Measurements from ENCODE around the gene MRPS6. TPM values are rescaled to one million over a fixed set of nuclear protein-coding genes. Genes with fewer than 3 reads are reported as not detected.

The MRPS6 gene
- total and polyA plus RNA-seq, 2 experiments from 2014 or later: 54.9 to 201 TPM

DNA sequence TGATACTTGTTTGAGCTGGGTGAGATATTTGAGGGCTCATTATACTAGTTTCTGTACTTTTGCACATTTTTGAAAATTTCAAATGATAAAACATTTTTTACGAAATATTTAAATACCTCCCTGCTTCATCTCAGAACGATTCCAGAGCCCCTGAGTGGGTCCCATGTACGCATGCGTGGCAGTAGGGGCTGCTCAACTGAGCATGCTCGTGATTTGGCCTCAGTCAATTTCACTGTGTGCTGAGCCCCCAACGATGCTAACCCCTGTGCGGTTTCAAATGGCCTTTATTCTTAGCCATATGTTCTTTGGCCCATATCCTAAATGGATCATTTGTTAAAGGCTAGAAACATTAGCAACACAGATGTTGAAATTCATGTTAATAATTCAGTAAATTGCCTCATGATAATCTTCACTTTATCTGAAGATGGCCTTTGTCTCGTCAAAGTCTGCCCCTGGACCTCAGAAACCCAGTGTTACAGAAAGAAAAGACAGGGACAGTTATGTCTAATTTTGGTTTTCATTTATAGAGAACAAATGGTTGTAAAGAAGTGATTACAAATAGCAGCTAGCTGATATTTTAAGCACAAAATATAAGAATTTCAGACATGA is 108.2 kb downstream of the MRPS6 start:
- peaks cover 5% of the 10 kb centered on the region for H3K4me1 ChIP-seq (ENCODE audit: insufficient read depth)
- H3K9me3 ChIP-seq (ENCODE audit: low read depth): no peaks in the 10 kb centered on the region
- TF ChIP-seq, protein P1, sequence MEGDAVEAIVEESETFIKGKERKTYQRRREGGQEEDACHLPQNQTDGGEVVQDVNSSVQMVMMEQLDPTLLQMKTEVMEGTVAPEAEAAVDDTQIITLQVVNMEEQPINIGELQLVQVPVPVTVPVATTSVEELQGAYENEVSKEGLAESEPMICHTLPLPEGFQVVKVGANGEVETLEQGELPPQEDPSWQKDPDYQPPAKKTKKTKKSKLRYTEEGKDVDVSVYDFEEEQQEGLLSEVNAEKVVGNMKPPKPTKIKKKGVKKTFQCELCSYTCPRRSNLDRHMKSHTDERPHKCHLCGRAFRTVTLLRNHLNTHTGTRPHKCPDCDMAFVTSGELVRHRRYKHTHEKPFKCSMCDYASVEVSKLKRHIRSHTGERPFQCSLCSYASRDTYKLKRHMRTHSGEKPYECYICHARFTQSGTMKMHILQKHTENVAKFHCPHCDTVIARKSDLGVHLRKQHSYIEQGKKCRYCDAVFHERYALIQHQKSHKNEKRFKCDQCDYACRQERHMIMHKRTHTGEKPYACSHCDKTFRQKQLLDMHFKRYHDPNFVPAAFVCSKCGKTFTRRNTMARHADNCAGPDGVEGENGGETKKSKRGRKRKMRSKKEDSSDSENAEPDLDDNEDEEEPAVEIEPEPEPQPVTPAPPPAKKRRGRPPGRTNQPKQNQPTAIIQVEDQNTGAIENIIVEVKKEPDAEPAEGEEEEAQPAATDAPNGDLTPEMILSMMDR (IDR thresholded peaks at IDR 0.05; ENCODE audit: poor library complexity): no peak
- no peaks in the 10 kb centered on the region for H3K79me2 ChIP-seq
- no peaks in the 10 kb centered on the region for H3K9me2 ChIP-seq (replicated peaks; ENCODE audit: insufficient read depth)
- H3K4me2 ChIP-seq: no peak overlapping the region
- no peaks in the 10 kb centered on the region for H3K27me3 ChIP-seq
- DNase-seq (ENCODE audit: low spot score): no peak
- no peak overlapping the region for H3K4me3 ChIP-seq
- 92% methylated on average over 8 of the region's 8 CpGs for WGBS (ENCODE audit: low lambda C conversion rate, missing lambda C conversion rate)
- H3K27ac ChIP-seq: no peak overlapping the region
- H4K20me1 ChIP-seq (ENCODE audit: insufficient read depth, poor library complexity, severe bottlenecking): no peaks in the 10 kb centered on the region
- no peak overlapping the region for H2AFZ ChIP-seq
- H3K36me3 ChIP-seq (replicated peaks; ENCODE audit: insufficient read depth, low read depth): no peaks in the 10 kb centered on the region

GRCh38 chr21:34182436-34182835 is 109.1 kb downstream of the MRPS6 start:
- Histone ChIP-seq H2AFZ (no peak overlapping the region), H3K9me2 (replicated peaks; ENCODE audit: insufficient read depth) (no peaks in the 10 kb centered on the region), H3K4me2 (no peak overlapping the region), H3K36me3 (replicated peaks; ENCODE audit: insufficient read depth, low read depth) (no peaks in the 10 kb centered on the region), H3K9me3 (ENCODE audit: low read depth) (no peaks in the 10 kb centered on the region), H4K20me1 (ENCODE audit: insufficient read depth, poor library complexity, severe bottlenecking) (no peaks in the 10 kb centered on the region), H3K79me2 (no peaks in the 10 kb centered on the region), H3K4me1 (ENCODE audit: insufficient read depth) (peaks cover 5% of the 10 kb centered on the region), H3K27ac (no peak overlapping the region), H3K27me3 (no peaks in the 10 kb centered on the region), H3K4me3 (no peak overlapping the region)
- no peak for DNase-seq (ENCODE audit: low spot score)
- TF ChIP-seq, protein P1 (IDR thresholded peaks at IDR 0.05; ENCODE audit: poor library complexity): no peak
- TF ChIP-seq EZH2 (IDR thresholded peaks at IDR 0.05; ENCODE audit: borderline replicate concordance) (no peak), EZH2phosphoT487 (IDR thresholded peaks at IDR 0.05; ENCODE audit: low read depth, severe bottlenecking, unreplicated experiment) (no peak)
- WGBS (ENCODE audit: low lambda C conversion rate, missing lambda C conversion rate): 100% methylated on average over 3 of the region's 3 CpGs

- Histone ChIP-seq H3K9me2 (replicated peaks; ENCODE audit: insufficient read depth) (no peaks in the 10 kb centered on the region), H3K9me3 (ENCODE audit: low read depth) (no peaks in the 10 kb centered on the region), H3K36me3 (replicated peaks; ENCODE audit: insufficient read depth, low read depth) (no peaks in the 10 kb centered on the region), H3K4me1 (ENCODE audit: insufficient read depth) (peaks cover 5% of the 10 kb centered on the region), H3K27ac (no peak overlapping the region), H3K79me2 (no peaks in the 10 kb centered on the region), H2AFZ (no peak overlapping the region), H4K20me1 (ENCODE audit: insufficient read depth, poor library complexity, severe bottlenecking) (no peaks in the 10 kb centered on the region), H3K27me3 (no peaks in the 10 kb centered on the region), H3K4me2 (no peak overlapping the region), H3K4me3 (no peak overlapping the region)
- TF ChIP-seq, protein P1 (IDR thresholded peaks at IDR 0.05; ENCODE audit: poor library complexity): no peak
- TF ChIP-seq EZH2 (IDR thresholded peaks at IDR 0.05; ENCODE audit: borderline replicate concordance): no peak
- no peak for TF ChIP-seq EZH2phosphoT487 (IDR thresholded peaks at IDR 0.05; ENCODE audit: low read depth, severe bottlenecking, unreplicated experiment)
- no peak for DNase-seq (ENCODE audit: low spot score)
- WGBS (ENCODE audit: low lambda C conversion rate, missing lambda C conversion rate): 75% methylated on average over 5 of the region's 5 CpGs
Measured at GRCh38 chr21:34183331-34183928, 110.1 kb downstream of the MRPS6 start.

Measured in hepatocyte (in vitro differentiated cells).